GM12874 (cell line): ENCODE measurements around the gene PDS5A.

ENCODE experiments used
- CTCF ChIP-seq: IDR thresholded peaks from 2 replicates; pipeline ENCODE4 v1.5.1; 2011; ENCODE audit warnings: low read depth, mild to moderate bottlenecking, control low read depth, low read length, moderate library complexity; ENCODE audit not compliant: insufficient read depth

The PDS5A gene

GRCh38 chr4:39931441-39931901, 46.2 kb downstream of the PDS5A start:
- TF ChIP-seq CTCF, result no peak

GRCh38 chr4:39928538-39928937, 49.2 kb downstream of the PDS5A start:
- no peak for TF ChIP-seq CTCF

GRCh38 chr4:39924014-39924413, 53.7 kb downstream of the PDS5A start:
- no peak for TF ChIP-seq CTCF

GRCh38 chr4:39922399-39922798, 55.3 kb downstream of the PDS5A start:
- TF ChIP-seq CTCF, result no peak

GRCh38 chr4:39913471-39913870, 64.2 kb downstream of the PDS5A start:
- no peak for TF ChIP-seq CTCF

GRCh38 chr4:39910064-39910463, 67.6 kb downstream of the PDS5A start:
- no peak for TF ChIP-seq CTCF

- TF ChIP-seq CTCF, result no peak
Measured at GRCh38 chr4:39908284-39908683, 69.4 kb downstream of the PDS5A start.

GRCh38 chr4:39905656-39906055, 72.1 kb downstream of the PDS5A start:
- TF ChIP-seq CTCF, result no peak
